ENCODE measurements around the gene EBP.

The EBP gene

DNA sequence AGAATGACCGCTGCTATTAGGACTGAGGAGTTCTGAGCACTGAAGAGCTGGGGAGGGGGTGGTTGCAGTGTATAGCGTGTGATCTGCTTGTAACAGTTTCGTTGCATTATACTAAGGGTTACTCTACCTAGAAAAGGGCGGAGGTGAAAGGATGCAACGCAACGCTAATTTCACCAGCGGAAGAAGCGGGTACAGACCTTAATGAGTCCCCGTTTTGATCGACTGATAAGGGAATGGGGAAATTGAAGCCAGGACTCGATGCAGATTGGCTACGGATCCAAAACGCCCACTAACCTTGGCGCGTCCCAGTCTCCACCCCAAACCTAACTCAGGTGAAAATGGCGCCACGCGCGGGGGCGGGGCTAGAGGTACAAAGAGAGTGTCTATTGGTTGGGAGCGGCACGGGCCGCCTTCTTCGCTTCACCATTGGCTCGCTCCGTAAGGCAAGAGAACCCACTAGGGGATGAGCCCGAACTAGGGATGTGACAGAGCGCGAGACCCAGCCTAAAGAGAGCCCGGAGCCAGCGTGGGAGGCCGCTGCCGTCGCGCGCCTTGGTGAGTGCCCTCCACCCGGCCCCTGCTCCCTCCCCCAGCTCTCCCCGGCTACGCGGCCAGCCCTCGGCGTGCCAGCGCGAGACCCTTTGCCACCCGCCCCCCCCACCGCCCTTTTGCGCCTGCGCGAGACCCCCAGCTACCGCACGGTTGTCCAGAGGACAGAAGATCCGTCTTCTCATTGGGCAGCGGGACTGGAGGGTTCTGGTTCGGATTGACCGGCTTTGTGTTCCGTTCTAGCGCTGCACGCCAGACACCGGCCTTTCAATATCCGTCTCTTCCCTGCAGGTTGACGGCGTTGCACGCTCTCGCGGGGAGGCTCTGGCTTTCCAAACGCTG, at the start of gene EBP:
EBP (plus strand) TSS at position 456 of the 891 bp plus-strand sequence. CDS start 1,964 bp downstream, outside the sequence.
- DNase-seq (ENCODE audit: low spot score) = peak; percentile 94

DNA sequence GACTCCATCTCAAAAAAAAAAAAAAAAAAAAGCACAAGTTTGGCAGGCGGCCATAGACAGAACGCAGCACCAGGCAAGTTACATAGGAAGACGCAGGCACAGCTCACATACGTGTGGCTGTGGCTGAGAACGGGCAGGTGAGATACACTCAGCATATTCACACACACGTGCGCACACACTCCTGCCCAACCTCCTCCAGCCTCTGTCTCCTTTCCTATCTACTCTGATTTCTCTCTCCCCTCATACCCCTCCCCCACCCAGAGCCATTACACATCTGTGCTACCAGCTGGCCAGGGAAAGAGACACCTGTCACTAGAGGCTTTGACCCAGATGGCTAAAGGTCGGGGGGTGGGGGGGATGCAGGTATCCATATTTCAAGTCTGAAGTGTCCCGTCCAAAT, 49.4 kb upstream of the EBP start:
- no peak for DNase-seq (ENCODE audit: low spot score)

- no peak for DNase-seq (ENCODE audit: low spot score)
These were observed 48.5 kb upstream of the EBP start for GRCh38 chrX:48472851-48473703.

DNA sequence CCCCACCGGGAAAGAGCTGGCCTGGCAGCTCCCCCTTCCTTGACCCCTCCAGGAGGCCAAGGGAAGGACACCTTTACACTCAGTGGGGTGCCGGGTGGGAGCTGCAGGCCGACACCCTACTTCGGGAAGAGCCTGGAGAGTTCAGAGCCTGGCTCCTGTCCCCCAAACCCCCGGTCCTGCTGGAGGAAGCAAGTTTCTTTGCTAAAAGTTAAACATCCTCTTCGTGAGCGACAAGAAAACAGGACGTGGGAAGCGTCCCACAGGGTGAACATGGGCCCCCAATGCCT, 48.0 kb upstream of the EBP start:
- no peak for DNase-seq (ENCODE audit: low spot score)

GRCh38 chrX:48474127-48474526, 47.5 kb upstream of the EBP start:
- DNase-seq (ENCODE audit: low spot score) = no peak

- no peak for DNase-seq (ENCODE audit: low spot score)
These were observed 47.0 kb upstream of the EBP start for GRCh38 chrX:48474581-48474980.

GRCh38 chrX:48475296-48475695, 46.3 kb upstream of the EBP start:
- DNase-seq (ENCODE audit: low spot score) = peak; percentile 39

GRCh38 chrX:48475774-48476577, 45.6 kb upstream of the EBP start, which contains the start of gene FTSJ1:
TSS of gene FTSJ1 (plus strand) at chrX:48476199. CDS start at chrX:48478048, 1,849 bp downstream.
- DNase-seq (ENCODE audit: low spot score) = peak; percentile 87

- DNase-seq (ENCODE audit: low spot score) = no peak
These were observed 44.7 kb upstream of the EBP start for GRCh38 chrX:48476919-48477318.

GRCh38 chrX:48477960-48478755, 43.5 kb upstream of the EBP start:
- no peak for DNase-seq (ENCODE audit: low spot score)

- DNase-seq (ENCODE audit: low spot score) = no peak
These were observed 42.8 kb upstream of the EBP start for GRCh38 chrX:48478806-48479205.

DNA sequence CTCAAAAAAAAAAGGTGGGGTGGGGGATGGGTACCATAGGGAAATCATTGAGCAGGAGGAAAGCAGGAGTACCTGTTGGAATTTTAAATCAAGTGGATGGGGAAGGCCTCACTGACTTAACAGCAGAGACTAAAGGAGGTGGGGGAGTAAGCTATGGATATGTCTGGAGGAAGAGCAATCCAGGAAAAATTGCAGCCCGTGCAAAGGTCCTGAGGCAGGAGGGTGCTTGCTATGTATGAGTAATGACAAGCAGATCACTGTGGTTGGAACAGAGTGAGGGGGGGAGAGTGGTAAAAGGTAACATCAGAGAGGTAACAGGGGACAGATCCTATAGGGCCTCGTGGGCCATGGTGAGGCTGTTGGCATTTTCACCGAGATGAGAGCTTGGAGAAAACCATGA, 41.5 kb upstream of the EBP start:
- DNase-seq (ENCODE audit: low spot score) = no peak

DNA sequence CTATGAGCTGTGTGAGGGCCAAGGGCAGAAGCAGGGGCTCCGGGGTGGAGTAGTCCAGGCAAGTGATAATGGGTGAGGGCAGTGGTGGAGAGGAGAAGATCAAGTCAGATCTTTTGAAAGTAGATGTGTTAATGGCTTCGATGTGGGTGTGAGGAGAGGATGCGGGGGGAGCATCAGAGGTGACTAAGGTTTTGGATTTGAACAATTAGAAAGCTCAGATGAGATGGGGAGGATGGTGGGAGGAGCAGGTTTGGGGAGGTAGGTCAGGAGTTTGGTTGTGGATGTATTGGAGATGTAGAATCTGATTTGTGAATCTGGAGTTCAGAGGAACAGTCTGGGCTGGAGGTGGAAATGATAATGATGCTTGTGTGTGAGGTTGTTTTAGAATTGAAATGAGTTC, 41.0 kb upstream of the EBP start:
- no peak for DNase-seq (ENCODE audit: low spot score)

- no peak for DNase-seq (ENCODE audit: low spot score)
These were observed 39.1 kb upstream of the EBP start for GRCh38 chrX:48482526-48482925.

- peak; percentile 99 for DNase-seq (ENCODE audit: low spot score)
These were observed 34.2 kb upstream of the EBP start for GRCh38 chrX:48487362-48487798.

DNA sequence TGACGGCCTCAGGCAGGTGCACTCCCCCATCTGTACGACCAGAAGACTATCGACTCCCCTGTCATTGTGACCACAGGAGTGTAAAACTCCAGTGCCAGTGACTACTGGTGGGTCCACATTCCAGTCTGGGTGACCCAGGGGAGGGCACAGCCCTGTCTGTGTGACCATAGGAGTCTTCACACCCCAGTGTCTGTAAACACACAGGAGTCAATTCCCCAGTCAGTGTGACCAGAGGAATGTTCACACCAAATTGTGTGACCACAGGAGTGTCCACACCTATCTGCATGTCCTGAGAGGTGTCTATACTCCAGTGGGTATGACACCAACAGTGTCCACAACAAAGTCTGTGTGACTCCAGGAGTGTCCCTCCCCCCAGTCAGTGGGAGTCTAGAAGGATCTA, 33.6 kb upstream of the EBP start:
- no peak for DNase-seq (ENCODE audit: low spot score)

GRCh38 chrX:48489296-48489695, 32.3 kb upstream of the EBP start:
- DNase-seq (ENCODE audit: low spot score) = no peak

DNA sequence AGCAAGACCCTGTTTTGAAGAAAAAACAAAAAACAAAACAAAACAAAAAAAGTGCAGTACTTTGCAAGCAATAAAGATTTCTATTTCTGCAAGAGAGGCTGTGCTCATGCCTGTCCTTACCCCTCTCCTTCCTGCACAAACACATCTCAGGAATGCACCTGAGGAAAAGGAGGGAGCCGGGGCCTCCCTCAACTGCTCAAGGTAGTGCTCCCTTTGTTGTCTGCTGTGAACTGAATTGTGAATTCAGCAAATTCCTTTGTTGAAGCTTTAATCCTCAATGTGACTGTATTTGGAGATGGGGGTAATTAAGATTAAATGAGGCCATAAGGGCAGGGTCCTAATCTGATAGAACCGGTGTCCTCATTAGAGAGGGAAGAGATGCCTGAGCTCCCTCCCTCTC, 31.7 kb upstream of the EBP start:
- DNase-seq (ENCODE audit: low spot score) = no peak

DNA sequence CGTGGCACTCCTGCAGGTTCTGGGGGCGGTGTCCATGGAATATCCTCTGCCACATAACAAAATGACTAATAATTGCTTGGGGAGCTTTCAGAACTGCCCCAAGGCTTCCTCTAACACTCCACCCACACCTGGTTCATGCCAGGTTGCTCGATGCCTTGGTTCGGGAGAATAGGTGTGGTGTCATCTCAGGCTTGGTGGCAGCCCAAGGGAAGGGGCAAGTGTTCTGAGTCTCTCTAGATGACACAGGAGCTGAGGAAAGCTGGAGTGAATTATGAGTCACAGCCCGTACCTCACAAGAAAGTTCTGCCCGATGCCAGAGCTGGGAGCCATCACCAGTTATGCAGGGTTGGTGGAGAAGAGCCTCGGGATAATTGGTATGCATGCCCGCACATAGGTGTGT, 30.9 kb upstream of the EBP start:
- DNase-seq (ENCODE audit: low spot score) = no peak

DNA sequence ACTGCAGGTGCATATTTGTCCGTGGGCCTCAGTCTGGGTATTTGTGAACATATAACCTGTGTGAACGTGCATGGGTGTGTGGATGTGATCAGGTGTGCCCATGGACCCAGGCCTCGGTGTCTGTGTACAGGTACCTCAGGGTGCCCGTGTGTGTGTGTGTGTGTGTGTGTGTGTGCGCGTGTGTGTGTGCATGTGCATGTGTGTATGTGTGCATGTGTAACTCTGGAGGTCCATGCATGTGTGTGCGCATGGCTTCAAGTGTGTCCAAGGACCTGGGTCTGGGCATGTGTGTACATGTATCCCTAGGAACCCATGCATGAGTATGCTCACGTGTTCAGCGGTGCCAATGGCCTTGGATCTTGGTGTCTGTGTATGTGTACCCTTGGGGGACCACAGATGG, 29.8 kb upstream of the EBP start:
- no peak for DNase-seq (ENCODE audit: low spot score)

DNA sequence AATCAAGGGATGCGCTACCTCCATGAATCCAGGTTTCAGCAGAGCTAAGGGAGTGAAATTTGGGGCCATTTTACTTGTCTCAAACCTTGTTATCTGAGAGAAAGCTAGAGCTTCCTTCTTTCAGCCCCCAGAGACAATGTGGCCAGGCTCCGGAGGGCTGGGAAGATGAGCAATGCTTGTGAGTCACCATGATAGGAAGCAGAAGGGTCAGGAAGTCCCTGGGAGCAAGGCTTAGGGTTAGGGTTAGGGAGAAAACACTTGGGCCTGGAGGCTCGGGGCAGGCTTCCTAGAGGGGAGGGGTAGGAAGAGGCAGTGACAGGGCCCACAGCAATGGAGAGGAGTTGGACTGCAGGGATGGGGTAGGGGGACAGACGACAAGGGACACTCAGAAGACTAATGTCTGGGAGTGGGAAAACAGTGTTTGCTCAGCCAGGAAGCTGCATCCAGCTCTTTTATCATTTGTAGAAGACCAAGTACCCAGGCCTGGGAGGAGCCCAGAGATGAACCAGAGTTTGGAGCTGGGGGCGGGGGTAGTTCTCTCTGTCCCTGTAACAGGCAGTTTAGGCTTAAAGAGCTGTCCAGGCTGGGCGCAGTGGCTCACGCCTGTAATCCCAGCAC, 29.2 kb upstream of the EBP start:
- DNase-seq (ENCODE audit: low spot score) = no peak
